Loucy (cell line): ENCODE data around the gene GLDC.

Source experiments
- H2AFZ ChIP-seq: fragments of 200-600 bp; sonication (generic); 2 replicates; pipeline ENCODE4 v1.6.0; 2016; ENCODE audit warnings: antibody characterized with exemption, mild to moderate bottlenecking, low read length, moderate library complexity
- H3F3A ChIP-seq: fragments of 200-600 bp; 2 replicates; pipeline ENCODE4 v1.6.0; 2016; ENCODE audit warnings: antibody characterized with exemption, low read depth, mild to moderate bottlenecking
- H3K27me3 ChIP-seq: fragments of 200-600 bp; sonication (generic); 2 replicates; pipeline ENCODE4 v1.6.1; 2014; ENCODE audit warnings: low read length, mild to moderate bottlenecking; ENCODE audit not compliant: insufficient read depth, poor library complexity, severe bottlenecking
- H3K36me3 ChIP-seq: fragments of 200-600 bp; sonication (generic); 2 replicates; pipeline ENCODE4 v1.6.1; 2016; ENCODE audit warnings: low read length; ENCODE audit not compliant: insufficient read depth
- H3K4me1 ChIP-seq: fragments of 200-600 bp; sonication (generic); 2 replicates; pipeline ENCODE4 v1.5.1; 2014; ENCODE audit warnings: low read length, mild to moderate bottlenecking; ENCODE audit not compliant: insufficient read depth, poor library complexity, severe bottlenecking
- H3K4me2 ChIP-seq: fragments of 200-600 bp; sonication (generic); 2 replicates; pipeline ENCODE4 v1.6.0; 2014; ENCODE audit warnings: antibody characterized with exemption, low read length, low read depth, mild to moderate bottlenecking; ENCODE audit not compliant: poor library complexity, severe bottlenecking
- H3K4me3 ChIP-seq: fragments of 200-600 bp; sonication (generic); 2 replicates; pipeline ENCODE4 v1.5.1; 2014; ENCODE audit warnings: low read length, mild to moderate bottlenecking, mixed read lengths; ENCODE audit not compliant: poor library complexity, severe bottlenecking
- H3K79me2 ChIP-seq: fragments of 200-600 bp; sonication (generic); 2 replicates; pipeline ENCODE4 v1.6.1; 2014; ENCODE audit warnings: low read length; ENCODE audit not compliant: insufficient read depth
- H3K9ac ChIP-seq: fragments of 200-600 bp; sonication (generic); 2 replicates; pipeline ENCODE4 v1.6.0; 2014; ENCODE audit warnings: mild to moderate bottlenecking, low read depth, low read length, moderate library complexity; ENCODE audit not compliant: poor library complexity, severe bottlenecking
- H3K9me2 ChIP-seq: fragments of 200-600 bp; sonication (generic); replicated peaks from 2 replicates; pipeline ENCODE4 v1.6.1; 2016; ENCODE audit warnings: low read depth, low read length, mixed read lengths
- H3K9me3 ChIP-seq: fragments of 200-600 bp; sonication (generic); 2 replicates; pipeline ENCODE4 v1.6.1; 2014; ENCODE audit warnings: mild to moderate bottlenecking, antibody characterized with exemption, low read length, low read depth; ENCODE audit not compliant: insufficient read depth
- H4K20me1 ChIP-seq: fragments of 200-600 bp; sonication (generic); 2 replicates; pipeline ENCODE4 v1.6.0; 2014; ENCODE audit warnings: antibody characterized with exemption, low read length, mild to moderate bottlenecking; ENCODE audit not compliant: insufficient read depth, poor library complexity, severe bottlenecking
- CTCF ChIP-seq: fragments of 200-600 bp; sonication (generic); conservative IDR thresholded peaks from 2 replicates; pipeline ENCODE4 v1.5.1; 2014; ENCODE audit warnings: mild to moderate bottlenecking, antibody characterized with exemption, low read length
- EZH2phosphoT487 ChIP-seq: fragments of 200-600 bp; IDR thresholded peaks from 2 replicates; pipeline ENCODE4 v1.6.1; 2018; ENCODE audit warnings: antibody characterized with exemption, mild to moderate bottlenecking, moderate library complexity, borderline replicate concordance

GLDC gene

GRCh38 chr9:6632516-6633183 is 12.9 kb downstream of the GLDC start:
- TF ChIP-seq CTCF, result no peak
- TF ChIP-seq EZH2phosphoT487, result no peak
- Histone ChIP-seq H3K36me3 (no peaks in the 10 kb centered on the region), H2AFZ (no peak overlapping the region), H3K9ac (no peak overlapping the region), H3K4me3 (no peak overlapping the region), H3K9me3 (no peaks in the 10 kb centered on the region), H3K9me2 (no peaks in the 10 kb centered on the region), H3K4me1 (peaks cover 10% of the 10 kb centered on the region), H3K79me2 (no peaks in the 10 kb centered on the region), H3F3A (no peaks in the 10 kb centered on the region), H4K20me1 (no peaks in the 10 kb centered on the region), H3K27me3 (no peaks in the 10 kb centered on the region), H3K4me2 (no peak overlapping the region)

- Histone ChIP-seq H4K20me1 (no peaks in the 10 kb centered on the region), H3K9ac (peak overlapping the region; percentile 31), H3K9me2 (no peaks in the 10 kb centered on the region), H3K27me3 (no peaks in the 10 kb centered on the region), H3K4me1 (peaks cover 10% of the 10 kb centered on the region), H3K4me2 (peak overlapping the region; percentile 40), H3K36me3 (no peaks in the 10 kb centered on the region), H2AFZ (peak overlapping the region; percentile 65), H3F3A (no peaks in the 10 kb centered on the region), H3K79me2 (no peaks in the 10 kb centered on the region), H3K9me3 (no peaks in the 10 kb centered on the region), H3K4me3 (no peak overlapping the region)
- TF ChIP-seq CTCF, result no peak
- no peak for TF ChIP-seq EZH2phosphoT487
These were observed 14.4 kb downstream of the GLDC start for GRCh38 chr9:6631207-6631512.

- Histone ChIP-seq H3K9ac (peak overlapping the region; percentile 43), H3K4me2 (peak overlapping the region; percentile 40)
These were observed 14.9 kb downstream of the GLDC start for GRCh38 chr9:6630502-6631206.

More at GRCh38 chr9:6630502-6631206, 14.9 kb downstream of the GLDC start:
- no peaks in the 10 kb centered on the region for H3F3A ChIP-seq
- no peaks in the 10 kb centered on the region for H4K20me1 ChIP-seq
- peaks cover 10% of the 10 kb centered on the region for H3K4me1 ChIP-seq
- H3K27me3 ChIP-seq, result no peaks in the 10 kb centered on the region
- peak overlapping the region; percentile 65 for H2AFZ ChIP-seq
- no peaks in the 10 kb centered on the region for H3K79me2 ChIP-seq
- H3K36me3 ChIP-seq, result no peaks in the 10 kb centered on the region
- H3K9me3 ChIP-seq, result no peaks in the 10 kb centered on the region
- no peak for TF ChIP-seq EZH2phosphoT487
- TF ChIP-seq CTCF, result no peak
- peak overlapping the region; percentile 48 for H3K4me3 ChIP-seq
- H3K9me2 ChIP-seq, result no peaks in the 10 kb centered on the region
